PC-3 (cell line): ENCODE results near the gene CDAN1. TPM values are rescaled to one million over a fixed set of nuclear protein-coding genes. Genes with fewer than 3 reads are reported as not detected.

Source experiments
- ATAC-seq: fragments of 200-7000 bp; cut with Tn5 transposase; 2 replicates; pipeline ENCODE4 v1.9.1; 2020; ENCODE audit warnings: mild to moderate bottlenecking, moderate library complexity
- BruUV-seq: library from RNA; stranded (reverse); fragments of 400-500 nt; replicated peaks from 2 replicates; lab custom pipeline; 2021; lab: Mats Ljungman, UMichigan
- CTCF ChIA-PET: fragments of 300-600 bp; sonication (Branson Sonifier 250); formaldehyde crosslinking; loops from one replicate; lab custom pipeline; 2022; ENCODE audit warnings: antibody characterized with exemption; lab: Charles Lee
- POLR2A ChIA-PET: fragments of 300-600 bp; sonication (Branson Sonifier 250); formaldehyde crosslinking; loops from one replicate; lab custom pipeline; 2022; ENCODE audit warnings: antibody characterized with exemption; ENCODE audit not compliant: unreplicated experiment; lab: Charles Lee
- DNase-seq: peaks from one replicate; pipeline ENCODE4 v3.0.0-alpha.2; 2015
- H2AFZ ChIP-seq: fragments of 300-600 bp; sonication (generic); 2 replicates; pipeline ENCODE4 v1.6.0; 2016; ENCODE audit warnings: antibody characterized with exemption, low read length
- H3F3A ChIP-seq: fragments of 300-600 bp; sonication (generic); one replicate; pipeline ENCODE4 v1.6.0; 2017; ENCODE audit warnings: antibody characterized with exemption, low read length, control low read depth, mild to moderate bottlenecking; ENCODE audit not compliant: unreplicated experiment
- H3K27ac ChIP-seq: fragments of 300-600 bp; sonication (generic); 2 replicates; pipeline ENCODE4 v1.5.1; 2016; ENCODE audit warnings: mild to moderate bottlenecking, low read length
- H3K27me3 ChIP-seq: fragments of 300-600 bp; sonication (generic); 2 replicates; pipeline ENCODE4 v1.6.1; 2016; ENCODE audit warnings: low read length, mixed read lengths
- H3K36me3 ChIP-seq: fragments of 300-600 bp; sonication (generic); 2 replicates; pipeline ENCODE4 v1.6.1; 2016; ENCODE audit warnings: low read depth, mixed run types, low read length, mixed read lengths
- H3K4me1 ChIP-seq: fragments of 300-600 bp; sonication (generic); 2 replicates; pipeline ENCODE4 v1.5.1; 2016; ENCODE audit warnings: low read length; ENCODE audit not compliant: insufficient read depth
- H3K4me2 ChIP-seq: fragments of 300-600 bp; sonication (generic); 2 replicates; pipeline ENCODE4 v1.6.0; 2016; ENCODE audit warnings: low read length
- H3K4me3 ChIP-seq: fragments of 300-600 bp; sonication (generic); 2 replicates; pipeline ENCODE4 v1.5.1; 2016; ENCODE audit warnings: mild to moderate bottlenecking, low read length, mixed read lengths
- H3K79me2 ChIP-seq: fragments of 300-600 bp; sonication (generic); 2 replicates; pipeline ENCODE4 v1.6.1; 2017; ENCODE audit warnings: low read length, mixed read lengths
- H3K9ac ChIP-seq: fragments of 300-600 bp; sonication (generic); 2 replicates; pipeline ENCODE4 v1.6.0; 2016; ENCODE audit warnings: mild to moderate bottlenecking, low read length
- H3K9me2 ChIP-seq: fragments of 300-600 bp; sonication (generic); replicated peaks from 2 replicates; pipeline ENCODE4 v1.6.1; 2016; ENCODE audit warnings: mixed run types, low read length, mixed read lengths
- H3K9me3 ChIP-seq: fragments of 300-600 bp; sonication (generic); 2 replicates; pipeline ENCODE4 v1.6.1; 2016; ENCODE audit warnings: low read length, mixed read lengths
- H4K20me1 ChIP-seq: fragments of 300-600 bp; sonication (generic); 2 replicates; pipeline ENCODE4 v1.6.1; 2016; ENCODE audit warnings: low read length, mixed read lengths
- CTCF ChIP-seq: fragments of 300-600 bp; sonication (generic); conservative IDR thresholded peaks from 2 replicates; pipeline ENCODE4 v1.5.1; 2017; ENCODE audit warnings: antibody characterized with exemption, low read depth, mild to moderate bottlenecking, low read length
- EZH2 ChIP-seq: fragments of 300-600 bp; sonication (generic); IDR thresholded peaks from one replicate; pipeline ENCODE4 v1.6.1; 2017; ENCODE audit warnings: antibody characterized with exemption, mild to moderate bottlenecking, low read length; ENCODE audit not compliant: unreplicated experiment
- EZH2phosphoT487 ChIP-seq: fragments of 300-600 bp; sonication (generic); IDR thresholded peaks from 2 replicates; pipeline ENCODE4 v1.6.1; 2018; ENCODE audit warnings: mild to moderate bottlenecking, antibody characterized with exemption, low read length, borderline replicate concordance
- intact Hi-C: fragments of 100-400 bp; cut with micrococcal nuclease; formaldehyde crosslinking; loops from 2 replicates; pipeline ENCODE4 v1.9.0; 2023
- total RNA-seq: library from RNA; depleted of rRNA; stranded (reverse); fragments of >200 nt; gene quantifications from 2 replicates; pipeline ENCODE4 v1.2.3, GENCODE V29; 2014

Gene CDAN1
- total RNA-seq, 1 experiment from 2014 or later, result 38.6 TPM

GRCh38 chr15:42693942-42694341 lies 43.0 kb downstream of the CDAN1 start:
- H3K27me3 ChIP-seq, result no peaks in the 10 kb centered on the region
- H4K20me1 ChIP-seq, result no peaks in the 10 kb centered on the region
- ChIA-PET CTCF (no interaction called here), POLR2A (no interaction called here)
- H3K36me3 ChIP-seq, result no peaks in the 10 kb centered on the region
- H3K9me3 ChIP-seq, result no peaks in the 10 kb centered on the region
- no TSS peak for BruUV-seq
- H3K9ac ChIP-seq, result no peak overlapping the region
- intact Hi-C loops, result no loop called here
- no peak for ATAC-seq
- DNase-seq, result no peak
- H3K79me2 ChIP-seq, result no peaks in the 10 kb centered on the region
- H2AFZ ChIP-seq, result no peak overlapping the region
- no peak overlapping the region for H3K4me3 ChIP-seq
- H3K9me2 ChIP-seq, result no peaks in the 10 kb centered on the region
- H3K27ac ChIP-seq, result no peak overlapping the region
- no peaks in the 10 kb centered on the region for H3F3A ChIP-seq
- TF ChIP-seq EZH2phosphoT487, result no peak
- TF ChIP-seq CTCF, result no peak
- no peak for TF ChIP-seq EZH2
- no peaks in the 10 kb centered on the region for H3K4me1 ChIP-seq
- H3K4me2 ChIP-seq, result no peak overlapping the region

- Histone ChIP-seq H3K9me2 (no peaks in the 10 kb centered on the region), H3K9me3 (no peaks in the 10 kb centered on the region), H2AFZ (no peak overlapping the region), H4K20me1 (no peaks in the 10 kb centered on the region), H3K4me3 (no peak overlapping the region), H3K36me3 (no peaks in the 10 kb centered on the region), H3K27me3 (no peaks in the 10 kb centered on the region), H3K9ac (no peak overlapping the region), H3K4me1 (no peaks in the 10 kb centered on the region), H3K4me2 (no peak overlapping the region), H3K27ac (no peak overlapping the region), H3K79me2 (no peaks in the 10 kb centered on the region), H3F3A (no peaks in the 10 kb centered on the region)
- TF ChIP-seq EZH2, result no peak
- TF ChIP-seq CTCF, result no peak
- no peak for TF ChIP-seq EZH2phosphoT487
- POLR2A ChIA-PET, result no interaction called here
- BruUV-seq, result no TSS peak
- CTCF ChIA-PET, result no interaction called here
- DNase-seq (no peak), ATAC-seq (no peak)
- intact Hi-C loops, result no loop called here
Observed at GRCh38 chr15:42693496-42693895, 43.4 kb downstream of the CDAN1 start.

GRCh38 chr15:42692997-42693396 lies 43.9 kb downstream of the CDAN1 start:
- H3K79me2 ChIP-seq, result no peaks in the 10 kb centered on the region
- H3K9me2 ChIP-seq, result no peaks in the 10 kb centered on the region
- H3K27me3 ChIP-seq, result no peaks in the 10 kb centered on the region
- TF ChIP-seq EZH2phosphoT487 (no peak), CTCF (no peak), EZH2 (no peak)
- H3K4me3 ChIP-seq, result no peak overlapping the region
- H3K4me1 ChIP-seq, result no peaks in the 10 kb centered on the region
- H3K4me2 ChIP-seq, result no peak overlapping the region
- no peak for ATAC-seq
- no peak overlapping the region for H3K9ac ChIP-seq
- POLR2A ChIA-PET, result no interaction called here
- no peaks in the 10 kb centered on the region for H3F3A ChIP-seq
- H2AFZ ChIP-seq, result no peak overlapping the region
- no peaks in the 10 kb centered on the region for H3K9me3 ChIP-seq
- H3K27ac ChIP-seq, result no peak overlapping the region
- intact Hi-C loops, result no loop called here
- no peaks in the 10 kb centered on the region for H4K20me1 ChIP-seq
- CTCF ChIA-PET, result no interaction called here
- BruUV-seq, result no TSS peak
- no peak for DNase-seq
- no peaks in the 10 kb centered on the region for H3K36me3 ChIP-seq
